B cell (primary cell): ENCODE data around the gene PDHX. TPM values are rescaled to one million over a fixed set of nuclear protein-coding genes. Genes with fewer than 3 reads are reported as not detected.

Experiments used
- ATAC-seq: fragments of 200-7000 bp; cut with Tn5 transposase; one replicate; pipeline ENCODE4 v1.10.0; 2021; ENCODE audit warnings: low read depth, mild to moderate bottlenecking, moderate number of reproducible peaks, moderate library complexity
- CTCF ChIA-PET: fragments of 350-600 bp; sonication (Branson Sonifier 250); formaldehyde crosslinking; loops from one replicate; lab custom pipeline; 2021; ENCODE audit warnings: antibody characterized with exemption, inconsistent platforms; lab: Charles Lee
- POLR2A ChIA-PET: fragments of 350-600 bp; sonication (Branson Sonifier 250); formaldehyde crosslinking; loops from one replicate; lab custom pipeline; 2021; ENCODE audit warnings: antibody characterized with exemption; lab: Charles Lee
- DNase-seq: peaks from one replicate; pipeline ENCODE4 v3.0.0; 2013
- H2AFZ ChIP-seq: 2 replicates; pipeline ENCODE4 v1.6.1; 2012; ENCODE audit warnings: mild to moderate bottlenecking, low read depth, low read length; ENCODE audit not compliant: insufficient read depth, poor library complexity, severe bottlenecking
- H3K27ac ChIP-seq, 2 donors: 1 replicate in 1 of 2; 2 replicates in 1 of 2; pipeline ENCODE4 v1.5.1; 2012 to 2013; ENCODE audit warnings: low read length in 2 of 2, mild to moderate bottlenecking in 2 of 2, moderate library complexity in 1 of 2
- H3K27me3 ChIP-seq, 4 experiments: fragments of 200-600 bp in 1 of 4; sonication (generic) in 1 of 4; replicated peaks in 1 of 4; 1 replicate in 2 of 4; 2 replicates in 2 of 4; pipeline versions ENCODE4 v1.6.1 to v1.7.0; 2013 to 2016; ENCODE audit warnings: low read length in 3 of 4, mild to moderate bottlenecking in 2 of 4, mixed read lengths in 1 of 4, moderate library complexity in 1 of 4; ENCODE audit not compliant: insufficient read depth in 4 of 4, control insufficient read depth in 3 of 4; ENCODE audit errors: control extremely low read depth in 1 of 4
- H3K36me3 ChIP-seq, 2 experiments: replicated peaks in 1 of 2; 1 replicate in 1 of 2; 2 replicates in 1 of 2; pipeline versions ENCODE4 v1.6.1 to v1.7.1; 2013; ENCODE audit warnings: low read length in 1 of 2; ENCODE audit not compliant: insufficient read depth in 2 of 2, control insufficient read depth in 1 of 2; ENCODE audit errors: control extremely low read depth in 1 of 2, extremely low read depth in 1 of 2
- H3K4me1 ChIP-seq, 2 donors: fragments of 200-600 bp in 1 of 2; sonication (generic) in 1 of 2; 1 replicate in 1 of 2; 2 replicates in 1 of 2; pipeline versions ENCODE4 v1.5.1 to v1.6.1; 2013 to 2017; ENCODE audit warnings: low read length in 2 of 2; ENCODE audit not compliant: control insufficient read depth in 2 of 2, insufficient read depth in 2 of 2
- H3K4me2 ChIP-seq: replicated peaks from 2 replicates; pipeline ENCODE3; 2012; ENCODE audit warnings: mild to moderate bottlenecking, low read depth, low read length; ENCODE audit not compliant: poor library complexity, severe bottlenecking
- H3K4me3 ChIP-seq, 5 experiments: fragments of 200-600 bp in 1 of 5; sonication (generic) in 1 of 5; 1 replicate in 3 of 5; 2 replicates in 2 of 5; pipeline versions ENCODE4 v1.5.1 to v1.7.0; 2011 to 2016; ENCODE audit warnings: low read length in 4 of 5, mild to moderate bottlenecking in 4 of 5, low read depth in 2 of 5, control low read depth in 1 of 5, moderate library complexity in 1 of 5; ENCODE audit not compliant: insufficient read depth in 1 of 5; ENCODE audit errors: control extremely low read depth in 1 of 5, extremely low read depth in 1 of 5
- H3K79me2 ChIP-seq: fragments of 200-600 bp; sonication (generic); one replicate; pipeline ENCODE4 v1.6.0; 2016; ENCODE audit warnings: low read length; ENCODE audit not compliant: control insufficient read depth, insufficient read depth
- H3K9ac ChIP-seq: fragments of 200-600 bp; sonication (generic); 2 replicates; pipeline ENCODE4 v1.6.1; 2017; ENCODE audit warnings: mild to moderate bottlenecking, low read length, moderate library complexity
- H3K9me3 ChIP-seq, 3 donors: one replicate each; pipeline versions ENCODE4 v1.6.1 to v1.7.1; 2013; ENCODE audit warnings: low read length in 2 of 3; ENCODE audit not compliant: control insufficient read depth in 2 of 3, insufficient read depth in 1 of 3; ENCODE audit errors: control extremely low read depth in 1 of 3
- H4K20me1 ChIP-seq: 2 replicates; pipeline ENCODE4 v1.6.0; 2012; ENCODE audit warnings: mild to moderate bottlenecking, low read length; ENCODE audit not compliant: insufficient read depth, control insufficient read depth, poor library complexity, severe bottlenecking
- H3K27ac Mint-ChIP-seq: one replicate; pipeline ENCODE4 v1.8.0; 2021; ENCODE audit warnings: mixed read lengths
- H3K27me3 Mint-ChIP-seq: one replicate; pipeline ENCODE4 v1.8.0; 2021; ENCODE audit warnings: mixed read lengths
- H3K4me1 Mint-ChIP-seq: one replicate; pipeline ENCODE4 v1.8.0; 2021; ENCODE audit warnings: mixed read lengths
- H3K4me3 Mint-ChIP-seq: one replicate; pipeline ENCODE4 v1.8.0; 2021; ENCODE audit warnings: mixed read lengths
- H3K9me3 Mint-ChIP-seq: one replicate; pipeline ENCODE4 v1.8.0; 2022; ENCODE audit warnings: mixed read lengths; ENCODE audit not compliant: insufficient read depth
- EZH2 ChIP-seq: IDR thresholded peaks from 2 replicates; pipeline ENCODE4 v1.6.1; 2012; ENCODE audit warnings: borderline replicate concordance, low read depth, mild to moderate bottlenecking, moderate library complexity, low read length; ENCODE audit not compliant: insufficient read depth, poor library complexity, severe bottlenecking
- WGBS: methylation state at CpG from one replicate; pipeline ENCODE4 v1.1.5; 2013; ENCODE audit warnings: missing lambda C conversion rate; ENCODE audit not compliant: insufficient coverage; 5-methylcytosine and 5-hydroxymethylcytosine counted together
- intact Hi-C: fragments of 100-400 bp; cut with micrococcal nuclease; formaldehyde crosslinking; loops from one replicate; pipeline ENCODE4 v1.10.0; 2022
- polyA plus RNA-seq: library from polyadenylated mRNA; depleted of rRNA; stranded (reverse); fragments of >200 nt; gene quantifications from 2 replicates; pipeline ENCODE4 v1.2.3, GENCODE V29; 2012
- total RNA-seq, 2 donors: library from RNA; stranded (reverse); fragments of 120-200 nt in 1 of 2; gene quantifications; 1 replicate in 1 of 2; 2 replicates in 1 of 2; pipeline versions ENCODE4 v1.2.3 to v1.2.4, GENCODE V29; 2013 to 2022
- TF ChIP-seq, protein P1 (sequence below): fragments of 200-600 bp; IDR thresholded peaks from one replicate; pipeline ENCODE4 v1.8.0; 2022; ENCODE audit warnings: antibody characterized with exemption, mild to moderate bottlenecking

Gene PDHX
- total and polyA plus RNA-seq, 2 donors (not counting 1 experiment from before 2014, with no cell fraction given) = 6.2 to 35.4 TPM

DNA sequence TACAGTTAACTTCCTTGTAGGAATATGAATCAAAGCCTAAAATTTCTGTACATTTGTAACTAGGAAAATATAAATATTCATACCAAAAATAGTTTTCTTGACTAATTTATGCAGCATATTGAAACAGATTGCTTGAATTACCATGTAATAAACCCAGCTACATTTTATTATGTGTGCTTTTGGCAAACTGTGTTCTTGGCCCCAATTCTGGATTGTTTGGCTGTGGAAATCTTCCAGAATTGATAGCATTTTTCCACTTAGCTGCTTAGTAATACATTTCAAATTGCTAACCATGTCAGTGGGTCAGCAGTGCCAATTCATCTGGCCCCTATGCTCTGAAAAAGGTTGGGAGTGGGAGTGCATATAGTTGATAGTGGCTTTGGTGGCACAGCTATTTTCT lies 32.3 kb downstream of the PDHX start:
- H3K9ac ChIP-seq = no peak overlapping the region
- Mint-ChIP-seq H3K4me3 (no peak overlapping the region), H3K9me3 (peaks cover 4% of the 10 kb centered on the region), H3K4me1 (no peaks in the 10 kb centered on the region), H3K27ac (no peak overlapping the region), H3K27me3 (no peaks in the 10 kb centered on the region)
- ATAC-seq = no peak
- no peak for DNase-seq
- no peak overlapping the region for H3K27ac ChIP-seq
- peaks cover 5 to 6% of the 10 kb centered on the region in 2 experiments for H3K36me3 ChIP-seq
- peaks cover 0 to 2% (median 0%) of the 10 kb centered on the region in 3 donors for H3K9me3 ChIP-seq
- H3K4me3 ChIP-seq = no peak overlapping the region
- no peaks in the 10 kb centered on the region for H4K20me1 ChIP-seq
- H3K79me2 ChIP-seq = no peaks in the 10 kb centered on the region
- no peaks in the 10 kb centered on the region for H3K27me3 ChIP-seq
- ChIA-PET POLR2A (no interaction called here), CTCF (interaction anchor here (1.5 to 2.9 kb wide), 3 partner anchors 13 to 22 kb away, joined by 3 to 9 read pairs (median 4); no protein-coding TSS in a partner anchor)
- intact Hi-C loops = no loop called here
- H3K4me1 ChIP-seq = no peaks in the 10 kb centered on the region
- no peak overlapping the region for H2AFZ ChIP-seq
- no peak overlapping the region for H3K4me2 ChIP-seq
- TF ChIP-seq, protein P1, sequence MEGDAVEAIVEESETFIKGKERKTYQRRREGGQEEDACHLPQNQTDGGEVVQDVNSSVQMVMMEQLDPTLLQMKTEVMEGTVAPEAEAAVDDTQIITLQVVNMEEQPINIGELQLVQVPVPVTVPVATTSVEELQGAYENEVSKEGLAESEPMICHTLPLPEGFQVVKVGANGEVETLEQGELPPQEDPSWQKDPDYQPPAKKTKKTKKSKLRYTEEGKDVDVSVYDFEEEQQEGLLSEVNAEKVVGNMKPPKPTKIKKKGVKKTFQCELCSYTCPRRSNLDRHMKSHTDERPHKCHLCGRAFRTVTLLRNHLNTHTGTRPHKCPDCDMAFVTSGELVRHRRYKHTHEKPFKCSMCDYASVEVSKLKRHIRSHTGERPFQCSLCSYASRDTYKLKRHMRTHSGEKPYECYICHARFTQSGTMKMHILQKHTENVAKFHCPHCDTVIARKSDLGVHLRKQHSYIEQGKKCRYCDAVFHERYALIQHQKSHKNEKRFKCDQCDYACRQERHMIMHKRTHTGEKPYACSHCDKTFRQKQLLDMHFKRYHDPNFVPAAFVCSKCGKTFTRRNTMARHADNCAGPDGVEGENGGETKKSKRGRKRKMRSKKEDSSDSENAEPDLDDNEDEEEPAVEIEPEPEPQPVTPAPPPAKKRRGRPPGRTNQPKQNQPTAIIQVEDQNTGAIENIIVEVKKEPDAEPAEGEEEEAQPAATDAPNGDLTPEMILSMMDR = no peak
- no peak for TF ChIP-seq EZH2

DNA sequence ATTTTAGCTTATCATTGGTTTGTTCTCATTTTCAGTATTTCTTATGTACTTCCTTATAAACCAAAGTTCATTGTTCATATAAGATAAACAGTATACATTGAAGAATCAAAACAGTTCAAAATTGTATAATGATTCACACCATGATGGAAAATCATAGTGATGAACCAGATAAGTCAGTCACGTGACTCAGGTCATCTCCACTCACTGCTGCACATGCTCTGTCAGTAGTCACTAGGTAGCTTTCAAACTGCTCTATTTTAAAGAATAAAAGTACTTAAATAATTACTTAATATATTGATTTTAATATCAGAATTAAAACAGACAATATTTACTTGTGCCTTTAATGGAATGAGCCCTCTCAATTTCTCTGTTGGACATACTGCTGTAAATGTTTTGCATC lies 37.5 kb downstream of the PDHX start:
- Mint-ChIP-seq H3K27me3 (no peaks in the 10 kb centered on the region), H3K4me1 (no peaks in the 10 kb centered on the region), H3K9me3 (no peaks in the 10 kb centered on the region), H3K27ac (no peak overlapping the region), H3K4me3 (no peak overlapping the region)
- DNase-seq = no peak
- no peaks in the 10 kb centered on the region for H3K4me1 ChIP-seq
- TF ChIP-seq, protein P1 = no peak
- no peak for TF ChIP-seq EZH2
- no peak overlapping the region for H3K4me3 ChIP-seq
- CTCF ChIA-PET = interaction anchor here (0.6 kb wide), 2 partner anchors 39 to 438 kb away, joined by 3 read pairs; no protein-coding TSS in a partner anchor
- no peaks in the 10 kb centered on the region for H3K27me3 ChIP-seq
- no CpG with 5 or more reads among the region's 1 CpG for WGBS
- intact Hi-C loops = no loop called here
- H3K36me3 ChIP-seq = peaks cover 5% of the 10 kb centered on the region in 2 experiments
- H2AFZ ChIP-seq = no peak overlapping the region
- H3K27ac ChIP-seq = no peak overlapping the region
- no peaks in the 10 kb centered on the region for H3K9me3 ChIP-seq
- POLR2A ChIA-PET = no interaction called here
- ATAC-seq = no peak
- no peaks in the 10 kb centered on the region for H3K79me2 ChIP-seq
- no peak overlapping the region for H3K4me2 ChIP-seq
- H4K20me1 ChIP-seq = no peaks in the 10 kb centered on the region
- no peak overlapping the region for H3K9ac ChIP-seq
